Kidney epithelial cell (primary cell): Measurements from ENCODE around the gene ULBP1. TPM values are rescaled to one million over a fixed set of nuclear protein-coding genes. Genes with fewer than 3 reads are reported as not detected.
"Not testable (repeated sequence)": the region's sequence is repeated elsewhere in the genome, so short reads cannot be mapped to it uniquely, and the experiment has no call there.

ENCODE experiments used
- DNase-seq: peaks from one replicate; pipeline ENCODE4 v3.0.0-alpha.2; 2010; ENCODE audit warnings: low read depth
- H3K27me3 ChIP-seq: 2 replicates; pipeline ENCODE4 v1.6.0; 2011; ENCODE audit warnings: low read length; ENCODE audit not compliant: control insufficient read depth, insufficient read depth
- H3K36me3 ChIP-seq: 2 replicates; pipeline ENCODE4 v1.5.1; 2011; ENCODE audit warnings: low read length; ENCODE audit not compliant: control insufficient read depth, insufficient read depth
- H3K4me3 ChIP-seq: 2 replicates; pipeline ENCODE4 v1.5.1; 2011; ENCODE audit warnings: low read depth, mild to moderate bottlenecking, control low read depth, low read length
- CTCF ChIP-seq: IDR thresholded peaks from 2 replicates; pipeline ENCODE4 v1.5.1; 2011; ENCODE audit warnings: mild to moderate bottlenecking, moderate library complexity, low read length, control low read depth, inconsistent platforms; ENCODE audit not compliant: insufficient read depth, poor library complexity, severe bottlenecking
- total RNA-seq: library from RNA; depleted of rRNA; stranded (reverse); fragments of >200 nt; gene quantifications from 2 replicates; pipeline ENCODE4 v1.2.3, GENCODE V29; 2015

Gene ULBP1
- total RNA-seq, 1 donor from 2014 or later: 6.0 TPM

DNA sequence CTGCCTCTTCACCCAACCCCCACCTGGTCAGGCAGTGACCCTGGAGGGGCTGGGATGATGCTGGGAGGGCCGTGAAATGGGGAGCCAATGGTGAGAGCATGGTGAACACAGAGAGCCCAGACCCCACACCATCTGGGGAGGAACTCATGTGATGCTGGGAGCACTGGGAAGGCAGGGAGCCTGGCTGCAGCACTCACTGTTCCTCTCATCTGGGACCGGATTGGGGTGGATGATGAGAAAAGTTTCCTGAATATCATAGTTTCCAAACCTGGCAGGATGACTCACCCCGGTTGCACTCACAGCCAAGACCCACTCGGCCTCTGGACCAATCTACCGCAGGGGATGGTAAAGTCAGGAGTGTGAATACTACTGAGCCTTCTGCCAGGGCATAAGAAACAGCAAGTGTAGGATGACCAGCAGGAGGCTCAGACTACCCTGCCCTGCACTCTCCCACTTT lies 21.8 kb downstream of the ULBP1 start:
- Histone ChIP-seq H3K27me3 (peaks cover 68% of the 10 kb centered on the region), H3K4me3 (no peak overlapping the region)

DNA sequence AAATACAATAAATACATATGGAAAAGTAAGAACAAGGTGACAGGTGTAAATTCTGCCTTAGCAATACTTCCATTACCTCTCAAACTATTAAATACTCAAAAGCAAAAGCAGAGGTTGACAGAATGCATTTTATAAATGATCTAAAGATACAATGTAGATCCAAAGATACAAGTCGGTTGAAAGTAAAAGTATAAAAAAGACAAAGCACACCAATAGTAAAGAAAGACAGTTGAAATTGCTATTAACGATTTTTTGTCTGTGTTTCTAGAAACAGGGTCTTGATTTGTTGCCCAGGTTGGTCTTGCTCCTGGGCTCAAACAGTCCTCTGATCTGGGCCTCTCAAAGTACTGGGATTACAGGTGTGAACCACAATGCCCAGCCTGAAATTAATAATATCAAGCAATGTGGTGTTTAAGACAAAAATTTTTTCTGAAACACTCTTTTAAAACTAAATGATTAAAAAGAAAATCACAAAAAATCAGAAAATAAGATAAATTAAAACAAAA lies 23.9 kb downstream of the ULBP1 start:
- Histone ChIP-seq H3K36me3 (no peaks in the 10 kb centered on the region), H3K4me3 (no peak overlapping the region), H3K27me3 (peaks cover 78% of the 10 kb centered on the region)
- no peak for DNase-seq
- TF ChIP-seq CTCF: no peak

More for the DNA sequence above, 21.8 kb downstream of the ULBP1 start:
- TF ChIP-seq CTCF: no peak
- DNase-seq: no peak
- H3K36me3 ChIP-seq: no peaks in the 10 kb centered on the region

- TF ChIP-seq CTCF: no peak
- H3K4me3 ChIP-seq: no peak overlapping the region
- no peaks in the 10 kb centered on the region for H3K36me3 ChIP-seq
- peaks cover 75% of the 10 kb centered on the region for H3K27me3 ChIP-seq
- DNase-seq: no peak
Measured at GRCh38 chr6:149988550-149989346, 25.0 kb downstream of the ULBP1 start.

DNA sequence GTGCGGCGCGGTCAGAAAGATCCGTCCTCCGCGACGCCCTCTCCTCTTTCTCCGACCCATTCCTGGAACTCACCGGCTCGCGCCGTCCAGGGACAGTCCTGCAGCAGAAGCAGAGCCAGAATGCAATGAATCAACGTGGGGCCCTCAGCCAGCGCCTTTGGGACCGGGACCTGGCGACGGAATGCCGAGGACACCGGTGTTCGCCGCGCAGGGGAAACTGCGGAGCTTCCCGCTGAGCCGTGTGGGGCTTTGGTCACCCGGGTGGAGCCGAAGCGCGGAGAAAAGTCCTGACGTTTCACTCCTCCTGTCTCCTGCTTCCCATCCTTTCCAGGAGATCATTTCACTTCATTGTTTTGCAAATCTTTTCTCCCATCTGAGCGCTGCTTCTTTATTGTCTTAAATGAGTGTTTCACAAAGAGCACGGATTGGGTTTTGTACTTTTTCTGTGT lies 26.5 kb downstream of the ULBP1 start:
- Histone ChIP-seq H3K36me3 (no peaks in the 10 kb centered on the region), H3K27me3 (peaks cover 70% of the 10 kb centered on the region), H3K4me3 (no peak overlapping the region)
- DNase-seq: no peak
- TF ChIP-seq CTCF: no peak

GRCh38 chr6:149990661-149991471 lies 27.1 kb downstream of the ULBP1 start:
- Histone ChIP-seq H3K4me3 (peak overlapping the region; percentile 16), H3K27me3 (peaks cover 68% of the 10 kb centered on the region), H3K36me3 (no peaks in the 10 kb centered on the region)
- DNase-seq: no peak
- no peak for TF ChIP-seq CTCF

GRCh38 chr6:149991472-149991795 lies 27.7 kb downstream of the ULBP1 start:
- not testable (repeated sequence) for H3K4me3 ChIP-seq, DNase-seq, H3K36me3 ChIP-seq
- peaks cover 69% of the 10 kb centered on the region for H3K27me3 ChIP-seq
